Ishikawa (cell line): ENCODE measurements around the gene ARHGAP26.

Source experiments
- CEBPB ChIP-seq: IDR thresholded peaks from 2 replicates; pipeline ENCODE4 v1.6.1; 2012
- CREB1 ChIP-seq: IDR thresholded peaks from 2 replicates; pipeline ENCODE4 v1.6.1; 2012; ENCODE audit warnings: low read depth
- EGR1 ChIP-seq: IDR thresholded peaks from 2 replicates; pipeline ENCODE4 v1.6.1; 2012
- EP300 ChIP-seq: IDR thresholded peaks from 2 replicates; pipeline ENCODE4 v1.6.1; 2012; ENCODE audit warnings: borderline replicate concordance
- FOXM1 ChIP-seq: IDR thresholded peaks from 2 replicates; pipeline ENCODE4 v1.6.1; 2012; ENCODE audit warnings: low read depth, borderline replicate concordance
- MAX ChIP-seq: IDR thresholded peaks from 2 replicates; pipeline ENCODE4 v1.6.1; 2012
- NFIC ChIP-seq: IDR thresholded peaks from 2 replicates; pipeline ENCODE4 v1.6.1; 2012
- RAD21 ChIP-seq: IDR thresholded peaks from 2 replicates; pipeline ENCODE4 v1.6.1; 2012; ENCODE audit warnings: low read depth
- REST ChIP-seq: IDR thresholded peaks from 2 replicates; pipeline ENCODE4 v1.6.1; 2012; ENCODE audit warnings: low read depth, mild to moderate bottlenecking
- TAF1 ChIP-seq: IDR thresholded peaks from 2 replicates; pipeline ENCODE4 v1.6.1; 2012; ENCODE audit warnings: low read depth, mild to moderate bottlenecking
- TCF12 ChIP-seq: IDR thresholded peaks from 2 replicates; pipeline ENCODE4 v1.6.1; 2012; ENCODE audit warnings: low read depth
- TEAD4 ChIP-seq: IDR thresholded peaks from 2 replicates; pipeline ENCODE4 v1.6.1; 2012
- USF1 ChIP-seq: IDR thresholded peaks from 2 replicates; pipeline ENCODE4 v1.6.1; 2012
- YY1 ChIP-seq: IDR thresholded peaks from 2 replicates; pipeline ENCODE4 v1.6.1; 2012; ENCODE audit warnings: low read depth
- ZBTB7A ChIP-seq: IDR thresholded peaks from 2 replicates; pipeline ENCODE4 v1.6.1; 2012; ENCODE audit warnings: low read depth

The ARHGAP26 gene

GRCh38 chr5:142969624-142970439, 199.7 kb downstream of the ARHGAP26 start:
- TF ChIP-seq EP300, result no peak

GRCh38 chr5:142970440-142971030, 200.4 kb downstream of the ARHGAP26 start:
- no peak for TF ChIP-seq NFIC
- peak; percentile 60; the same call in 1 of the 2 replicates for TF ChIP-seq USF1
- no peak for TF ChIP-seq TEAD4
- TF ChIP-seq EP300, result no peak
- TF ChIP-seq YY1, result no peak
- TF ChIP-seq CREB1, result no peak
- TF ChIP-seq REST, result no peak
- no peak for TF ChIP-seq FOXM1

GRCh38 chr5:142971303-142972013, 201.3 kb downstream of the ARHGAP26 start:
- TF ChIP-seq FOXM1 (no peak), TEAD4 (no peak), EGR1 (no peak), CEBPB (no peak), YY1 (no peak), NFIC (no peak), USF1 (no peak)

GRCh38 chr5:142972064-142972570, 201.9 kb downstream of the ARHGAP26 start:
- TF ChIP-seq TEAD4 (no peak), EP300 (no peak), USF1 (no peak), FOXM1 (no peak), TCF12 (no peak), CEBPB (no peak), NFIC (no peak)

GRCh38 chr5:142973932-142974331, 203.8 kb downstream of the ARHGAP26 start:
- TF ChIP-seq ZBTB7A, result no peak
- TF ChIP-seq YY1, result no peak
- TF ChIP-seq MAX, result no peak
- no peak for TF ChIP-seq TEAD4
- no peak for TF ChIP-seq REST
- no peak for TF ChIP-seq FOXM1
- no peak for TF ChIP-seq RAD21
- TF ChIP-seq CREB1, result no peak
- TF ChIP-seq EP300, result no peak
- TF ChIP-seq NFIC, result no peak
- TF ChIP-seq EGR1, result no peak
- no peak for TF ChIP-seq TAF1
- no peak for TF ChIP-seq CEBPB
- no peak for TF ChIP-seq TCF12
- TF ChIP-seq USF1, result no peak
